ENCODE measurements around the gene MAPK8IP2.

The MAPK8IP2 gene

GRCh38 chr22:50575426-50575941 is 25.1 kb upstream of the MAPK8IP2 start:
- Histone ChIP-seq H3K9me3 (ENCODE audit: insufficient read depth, low read length) (no peaks in the 10 kb centered on the region), H3K27me3 (ENCODE audit: low read length) (no peaks in the 10 kb centered on the region), H3K27ac (ENCODE audit: low read depth, low read length) (no peak overlapping the region), H3K4me2 (ENCODE audit: low read depth, low read length, poor library complexity, severe bottlenecking) (no peak overlapping the region), H3K36me3 (ENCODE audit: low read length) (no peaks in the 10 kb centered on the region), H2AFZ (ENCODE audit: low read depth, low read length, severe bottlenecking) (no peak overlapping the region), H3K79me2 (ENCODE audit: insufficient read depth, low read length) (no peaks in the 10 kb centered on the region), H3K9me2 (replicated peaks; ENCODE audit: insufficient read depth, low read length) (no peaks in the 10 kb centered on the region), H4K20me1 (ENCODE audit: low read depth, low read length) (no peaks in the 10 kb centered on the region; the same call in 1 of the 2 replicates), H3K9ac (ENCODE audit: low read length) (no peak overlapping the region), H3K4me3 (ENCODE audit: insufficient read depth, low read length, poor library complexity, severe bottlenecking) (no peak overlapping the region), H3F3A (ENCODE audit: insufficient read depth) (no peaks in the 10 kb centered on the region)
- TF ChIP-seq EZH2phosphoT487 (conservative IDR thresholded peaks at IDR 0.05; ENCODE audit: low read length): no peak
- TF ChIP-seq, protein P1, sequence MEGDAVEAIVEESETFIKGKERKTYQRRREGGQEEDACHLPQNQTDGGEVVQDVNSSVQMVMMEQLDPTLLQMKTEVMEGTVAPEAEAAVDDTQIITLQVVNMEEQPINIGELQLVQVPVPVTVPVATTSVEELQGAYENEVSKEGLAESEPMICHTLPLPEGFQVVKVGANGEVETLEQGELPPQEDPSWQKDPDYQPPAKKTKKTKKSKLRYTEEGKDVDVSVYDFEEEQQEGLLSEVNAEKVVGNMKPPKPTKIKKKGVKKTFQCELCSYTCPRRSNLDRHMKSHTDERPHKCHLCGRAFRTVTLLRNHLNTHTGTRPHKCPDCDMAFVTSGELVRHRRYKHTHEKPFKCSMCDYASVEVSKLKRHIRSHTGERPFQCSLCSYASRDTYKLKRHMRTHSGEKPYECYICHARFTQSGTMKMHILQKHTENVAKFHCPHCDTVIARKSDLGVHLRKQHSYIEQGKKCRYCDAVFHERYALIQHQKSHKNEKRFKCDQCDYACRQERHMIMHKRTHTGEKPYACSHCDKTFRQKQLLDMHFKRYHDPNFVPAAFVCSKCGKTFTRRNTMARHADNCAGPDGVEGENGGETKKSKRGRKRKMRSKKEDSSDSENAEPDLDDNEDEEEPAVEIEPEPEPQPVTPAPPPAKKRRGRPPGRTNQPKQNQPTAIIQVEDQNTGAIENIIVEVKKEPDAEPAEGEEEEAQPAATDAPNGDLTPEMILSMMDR (IDR thresholded peaks at IDR 0.05; ENCODE audit: insufficient read depth, low read length, poor library complexity, severe bottlenecking): no peak

DNA sequence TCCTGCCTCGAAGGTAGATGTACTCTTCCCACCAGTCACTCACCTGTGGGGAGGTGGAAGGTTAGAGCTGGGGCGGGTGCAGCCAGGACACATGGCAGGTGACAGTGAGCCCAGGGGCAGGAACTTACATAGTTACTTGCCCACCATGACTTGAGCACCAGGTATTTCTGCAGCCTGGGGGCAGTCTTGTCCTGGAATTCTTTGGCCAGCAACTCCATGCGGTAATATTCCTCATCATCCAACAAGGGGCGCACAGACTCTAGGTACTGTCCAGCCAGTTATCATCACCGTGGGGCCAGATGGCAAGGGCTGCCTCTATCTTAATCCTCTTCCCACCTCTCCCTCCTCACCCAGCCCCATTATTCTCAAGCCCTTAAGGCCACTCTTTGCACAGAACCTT is 24.5 kb upstream of the MAPK8IP2 start:
- no peak overlapping the region for H3K27ac ChIP-seq (ENCODE audit: low read depth, low read length)
- H4K20me1 ChIP-seq (ENCODE audit: low read depth, low read length): no peaks in the 10 kb centered on the region; the same call in 1 of the 2 replicates
- H3K79me2 ChIP-seq (ENCODE audit: insufficient read depth, low read length): no peaks in the 10 kb centered on the region
- no peak overlapping the region for H3K4me3 ChIP-seq (ENCODE audit: insufficient read depth, low read length, poor library complexity, severe bottlenecking)
- no peaks in the 10 kb centered on the region for H3K9me3 ChIP-seq (ENCODE audit: insufficient read depth, low read length)
- no peak for TF ChIP-seq EZH2phosphoT487 (conservative IDR thresholded peaks at IDR 0.05; ENCODE audit: low read length)
- TF ChIP-seq, protein P1 (IDR thresholded peaks at IDR 0.05; ENCODE audit: insufficient read depth, low read length, poor library complexity, severe bottlenecking): no peak
- no peak overlapping the region for H3K9ac ChIP-seq (ENCODE audit: low read length)
- H3K9me2 ChIP-seq (replicated peaks; ENCODE audit: insufficient read depth, low read length): no peaks in the 10 kb centered on the region
- no peak overlapping the region for H3K4me2 ChIP-seq (ENCODE audit: low read depth, low read length, poor library complexity, severe bottlenecking)
- H3K36me3 ChIP-seq (ENCODE audit: low read length): no peaks in the 10 kb centered on the region
- no peaks in the 10 kb centered on the region for H3K27me3 ChIP-seq (ENCODE audit: low read length)
- no peak overlapping the region for H2AFZ ChIP-seq (ENCODE audit: low read depth, low read length, severe bottlenecking)
- H3F3A ChIP-seq (ENCODE audit: insufficient read depth): no peaks in the 10 kb centered on the region

DNA sequence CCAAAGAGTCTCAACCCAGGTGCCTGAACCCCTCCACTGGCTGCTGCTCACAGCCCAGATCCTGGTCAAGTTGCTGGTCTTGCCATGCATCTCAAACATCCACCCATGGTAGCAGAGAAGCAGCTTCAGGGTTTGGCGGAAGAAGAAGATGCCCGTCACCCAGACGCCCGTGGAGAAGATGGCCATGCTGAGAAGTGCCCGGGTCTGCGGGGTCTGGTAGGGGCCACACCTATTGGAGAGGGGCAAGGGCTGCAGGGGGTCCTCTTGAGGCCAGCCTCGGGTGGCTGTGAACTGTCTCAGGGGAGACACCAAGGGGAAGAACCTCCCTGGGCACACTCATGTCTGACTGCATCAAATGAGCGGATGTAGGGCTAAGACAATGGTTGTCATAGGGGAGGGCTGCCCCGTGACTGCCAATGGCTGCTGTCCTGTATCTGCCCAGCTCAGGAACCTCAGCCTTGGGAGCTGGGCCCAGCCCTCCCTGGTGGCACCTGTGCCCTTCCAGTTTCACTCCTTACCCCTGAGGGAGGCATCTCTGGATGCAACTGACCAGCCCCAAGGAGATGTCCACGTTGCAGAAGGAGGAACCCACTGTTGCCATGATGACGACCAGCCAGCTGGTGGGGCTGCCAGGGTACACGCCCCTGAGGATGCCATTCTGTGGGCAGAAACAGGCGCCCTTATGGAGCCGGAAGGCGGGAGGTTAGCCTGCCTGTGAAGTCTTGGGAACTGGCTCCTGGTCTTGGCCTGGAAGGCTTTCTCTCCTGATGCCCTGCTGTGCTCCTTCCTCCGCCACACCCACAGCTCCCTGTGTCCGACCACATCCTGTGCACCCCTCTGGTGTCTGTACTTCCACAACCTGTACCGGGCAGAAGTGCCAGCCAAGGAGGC is 23.5 kb upstream of the MAPK8IP2 start:
- H3K9me2 ChIP-seq (replicated peaks; ENCODE audit: insufficient read depth, low read length): no peaks in the 10 kb centered on the region
- H3K9me3 ChIP-seq (ENCODE audit: insufficient read depth, low read length): no peaks in the 10 kb centered on the region
- H3K79me2 ChIP-seq (ENCODE audit: insufficient read depth, low read length): peaks cover 7% of the 10 kb centered on the region
- H3K4me2 ChIP-seq (ENCODE audit: low read depth, low read length, poor library complexity, severe bottlenecking): no peak overlapping the region
- no peak overlapping the region for H2AFZ ChIP-seq (ENCODE audit: low read depth, low read length, severe bottlenecking)
- no peak overlapping the region for H3K27ac ChIP-seq (ENCODE audit: low read depth, low read length)
- H3K4me3 ChIP-seq (ENCODE audit: insufficient read depth, low read length, poor library complexity, severe bottlenecking): no peak overlapping the region
- no peaks in the 10 kb centered on the region for H3F3A ChIP-seq (ENCODE audit: insufficient read depth)
- H3K36me3 ChIP-seq (ENCODE audit: low read length): no peaks in the 10 kb centered on the region
- no peak overlapping the region for H3K9ac ChIP-seq (ENCODE audit: low read length)
- no peak for TF ChIP-seq EZH2phosphoT487 (conservative IDR thresholded peaks at IDR 0.05; ENCODE audit: low read length)
- TF ChIP-seq, protein P1 (IDR thresholded peaks at IDR 0.05; ENCODE audit: insufficient read depth, low read length, poor library complexity, severe bottlenecking): no peak
- H4K20me1 ChIP-seq (ENCODE audit: low read depth, low read length): no peaks in the 10 kb centered on the region; the same call in 1 of the 2 replicates
- H3K27me3 ChIP-seq (ENCODE audit: low read length): no peaks in the 10 kb centered on the region
